ENCODE measurements around the gene HDAC4.

HDAC4 gene

DNA sequence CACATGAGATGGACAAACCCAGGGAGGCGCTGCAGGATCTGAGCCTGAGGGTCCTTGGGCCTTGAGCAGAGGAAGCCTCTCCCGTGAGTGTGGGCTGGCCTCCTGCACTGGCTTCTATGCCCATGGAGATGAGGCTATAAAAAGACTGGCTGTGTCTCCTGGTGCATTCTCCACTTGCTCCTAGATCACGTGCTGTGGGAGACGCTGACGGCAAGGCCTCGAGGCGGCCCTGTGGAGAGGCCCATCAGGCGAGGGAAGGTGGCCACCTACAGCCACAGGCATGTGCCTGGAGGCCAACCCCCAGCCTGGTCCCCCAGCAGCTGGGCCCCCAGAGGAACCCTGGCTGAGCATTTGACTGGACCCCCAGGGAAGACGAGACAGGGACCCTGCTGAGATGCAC, 354.0 kb downstream of the HDAC4 start:
- no peaks in the 10 kb centered on the region for H3K36me3 ChIP-seq (ENCODE audit: low read length)
- H3K9ac ChIP-seq (ENCODE audit: low read length) = no peak overlapping the region
- no peaks in the 10 kb centered on the region for H3K27me3 ChIP-seq (ENCODE audit: low read length)
- H3K27ac ChIP-seq (ENCODE audit: low read depth, low read length) = no peak overlapping the region
- no peaks in the 10 kb centered on the region for H3K79me2 ChIP-seq (ENCODE audit: insufficient read depth, low read length)
- TF ChIP-seq EZH2phosphoT487 (conservative IDR thresholded peaks at IDR 0.05; ENCODE audit: low read length) = no peak
- TF ChIP-seq, protein P1, sequence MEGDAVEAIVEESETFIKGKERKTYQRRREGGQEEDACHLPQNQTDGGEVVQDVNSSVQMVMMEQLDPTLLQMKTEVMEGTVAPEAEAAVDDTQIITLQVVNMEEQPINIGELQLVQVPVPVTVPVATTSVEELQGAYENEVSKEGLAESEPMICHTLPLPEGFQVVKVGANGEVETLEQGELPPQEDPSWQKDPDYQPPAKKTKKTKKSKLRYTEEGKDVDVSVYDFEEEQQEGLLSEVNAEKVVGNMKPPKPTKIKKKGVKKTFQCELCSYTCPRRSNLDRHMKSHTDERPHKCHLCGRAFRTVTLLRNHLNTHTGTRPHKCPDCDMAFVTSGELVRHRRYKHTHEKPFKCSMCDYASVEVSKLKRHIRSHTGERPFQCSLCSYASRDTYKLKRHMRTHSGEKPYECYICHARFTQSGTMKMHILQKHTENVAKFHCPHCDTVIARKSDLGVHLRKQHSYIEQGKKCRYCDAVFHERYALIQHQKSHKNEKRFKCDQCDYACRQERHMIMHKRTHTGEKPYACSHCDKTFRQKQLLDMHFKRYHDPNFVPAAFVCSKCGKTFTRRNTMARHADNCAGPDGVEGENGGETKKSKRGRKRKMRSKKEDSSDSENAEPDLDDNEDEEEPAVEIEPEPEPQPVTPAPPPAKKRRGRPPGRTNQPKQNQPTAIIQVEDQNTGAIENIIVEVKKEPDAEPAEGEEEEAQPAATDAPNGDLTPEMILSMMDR (IDR thresholded peaks at IDR 0.05; ENCODE audit: insufficient read depth, low read length, poor library complexity, severe bottlenecking) = no peak
- H3K4me3 ChIP-seq (ENCODE audit: insufficient read depth, low read length, poor library complexity, severe bottlenecking) = no peak overlapping the region
- H3K4me2 ChIP-seq (ENCODE audit: low read depth, low read length, poor library complexity, severe bottlenecking) = no peak overlapping the region
- H4K20me1 ChIP-seq (ENCODE audit: low read depth, low read length) = no peaks in the 10 kb centered on the region
- H2AFZ ChIP-seq (ENCODE audit: low read depth, low read length, severe bottlenecking) = no peak overlapping the region
- no peaks in the 10 kb centered on the region for H3F3A ChIP-seq (ENCODE audit: insufficient read depth)
- no peaks in the 10 kb centered on the region for H3K9me2 ChIP-seq (replicated peaks; ENCODE audit: insufficient read depth, low read length)
- H3K9me3 ChIP-seq (ENCODE audit: insufficient read depth, low read length) = no peaks in the 10 kb centered on the region

DNA sequence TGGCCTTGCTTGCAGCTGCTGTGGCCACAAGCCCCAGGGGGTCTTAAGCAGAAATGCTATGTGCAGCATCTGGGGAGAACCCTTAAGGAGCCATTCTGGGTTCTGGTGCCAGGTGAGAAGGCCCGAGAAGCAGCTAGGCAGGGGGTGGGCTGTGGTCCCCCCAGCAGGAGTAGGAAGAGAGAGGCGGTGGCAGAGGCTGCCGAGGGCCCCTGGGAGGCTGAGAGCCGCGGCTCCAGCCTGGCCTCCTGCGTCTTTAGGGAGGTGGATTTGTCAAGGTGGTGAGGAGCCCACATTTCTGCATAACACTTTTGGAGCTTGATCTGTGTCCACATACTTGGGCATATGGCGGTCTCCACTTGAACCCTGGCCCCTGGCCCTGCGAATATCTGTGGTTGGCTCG, 356.5 kb downstream of the HDAC4 start:
- Histone ChIP-seq H3K9me3 (ENCODE audit: insufficient read depth, low read length) (no peaks in the 10 kb centered on the region), H3K4me3 (ENCODE audit: insufficient read depth, low read length, poor library complexity, severe bottlenecking) (no peak overlapping the region), H2AFZ (ENCODE audit: low read depth, low read length, severe bottlenecking) (no peak overlapping the region), H3K27me3 (ENCODE audit: low read length) (no peaks in the 10 kb centered on the region), H4K20me1 (ENCODE audit: low read depth, low read length) (no peaks in the 10 kb centered on the region), H3K27ac (ENCODE audit: low read depth, low read length) (no peak overlapping the region), H3K36me3 (ENCODE audit: low read length) (no peaks in the 10 kb centered on the region), H3K4me2 (ENCODE audit: low read depth, low read length, poor library complexity, severe bottlenecking) (no peak overlapping the region), H3F3A (ENCODE audit: insufficient read depth) (no peaks in the 10 kb centered on the region), H3K9ac (ENCODE audit: low read length) (no peak overlapping the region), H3K79me2 (ENCODE audit: insufficient read depth, low read length) (no peaks in the 10 kb centered on the region), H3K9me2 (replicated peaks; ENCODE audit: insufficient read depth, low read length) (no peaks in the 10 kb centered on the region)
- TF ChIP-seq, protein P1 (IDR thresholded peaks at IDR 0.05; ENCODE audit: insufficient read depth, low read length, poor library complexity, severe bottlenecking) = no peak
- TF ChIP-seq EZH2phosphoT487 (conservative IDR thresholded peaks at IDR 0.05; ENCODE audit: low read length) = no peak

DNA sequence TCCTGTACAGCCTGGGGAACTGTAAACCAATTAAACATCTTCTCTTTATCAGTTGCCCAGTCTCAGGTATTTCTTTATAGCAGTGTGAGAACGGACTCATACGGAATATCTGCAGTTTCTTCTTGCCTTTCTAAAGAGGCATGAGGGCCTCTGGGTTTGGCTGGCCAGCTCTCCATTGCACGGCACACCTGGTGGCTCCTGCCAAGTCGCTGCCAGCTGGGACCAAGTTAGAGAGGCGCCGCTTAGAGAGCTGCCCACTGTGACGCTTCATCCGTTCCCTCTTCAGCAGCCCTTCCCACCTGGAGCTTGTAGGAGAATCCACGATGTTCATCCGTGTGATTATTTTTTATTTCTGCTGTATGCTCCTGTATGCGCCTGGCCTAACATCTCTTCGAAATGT, 357.5 kb downstream of the HDAC4 start:
- H3K79me2 ChIP-seq (ENCODE audit: insufficient read depth, low read length) = no peaks in the 10 kb centered on the region
- no peaks in the 10 kb centered on the region for H3K36me3 ChIP-seq (ENCODE audit: low read length)
- H3K9ac ChIP-seq (ENCODE audit: low read length) = no peak overlapping the region
- no peaks in the 10 kb centered on the region for H3F3A ChIP-seq (ENCODE audit: insufficient read depth)
- H3K27ac ChIP-seq (ENCODE audit: low read depth, low read length) = no peak overlapping the region
- TF ChIP-seq, protein P1 (IDR thresholded peaks at IDR 0.05; ENCODE audit: insufficient read depth, low read length, poor library complexity, severe bottlenecking) = no peak
- TF ChIP-seq EZH2phosphoT487 (conservative IDR thresholded peaks at IDR 0.05; ENCODE audit: low read length) = no peak
- no peak overlapping the region for H2AFZ ChIP-seq (ENCODE audit: low read depth, low read length, severe bottlenecking)
- H3K4me3 ChIP-seq (ENCODE audit: insufficient read depth, low read length, poor library complexity, severe bottlenecking) = no peak overlapping the region
- H3K4me2 ChIP-seq (ENCODE audit: low read depth, low read length, poor library complexity, severe bottlenecking) = no peak overlapping the region
- no peaks in the 10 kb centered on the region for H3K9me2 ChIP-seq (replicated peaks; ENCODE audit: insufficient read depth, low read length)
- H3K27me3 ChIP-seq (ENCODE audit: low read length) = no peaks in the 10 kb centered on the region
- H3K9me3 ChIP-seq (ENCODE audit: insufficient read depth, low read length) = no peaks in the 10 kb centered on the region
- no peaks in the 10 kb centered on the region for H4K20me1 ChIP-seq (ENCODE audit: low read depth, low read length)
